ENCODE results near the gene EVPL.
"Not testable (repeated sequence)": the region's sequence is repeated elsewhere in the genome, so short reads cannot be mapped to it uniquely, and the experiment has no call there.

EVPL gene

DNA sequence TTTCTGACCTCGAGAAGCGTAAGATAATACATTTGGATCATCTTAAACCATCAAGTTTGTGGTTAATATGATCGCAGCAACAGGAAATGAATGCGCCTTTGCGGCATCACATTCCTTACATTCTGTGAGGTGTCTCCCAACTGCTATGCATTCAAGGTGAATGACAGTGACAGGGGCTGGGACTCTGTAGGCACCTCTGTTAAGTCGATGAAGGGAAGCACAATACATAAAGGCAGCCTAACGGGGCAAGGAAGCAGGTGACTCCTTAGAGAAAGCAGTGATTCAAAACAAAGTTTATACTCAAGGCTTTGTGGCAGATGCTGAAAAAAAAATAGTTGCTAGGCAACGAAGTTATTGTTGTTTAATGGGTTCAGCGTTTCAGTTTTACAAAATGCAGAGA is 21.6 kb upstream of the EVPL start:
- DNase-seq (ENCODE audit: low read depth in 2 of 2, low spot score in 1 of 2): no peak

GRCh38 chr17:76048025-76048605 is 21.0 kb upstream of the EVPL start:
- no peak for DNase-seq (ENCODE audit: low read depth in 2 of 2, low spot score in 1 of 2)

DNA sequence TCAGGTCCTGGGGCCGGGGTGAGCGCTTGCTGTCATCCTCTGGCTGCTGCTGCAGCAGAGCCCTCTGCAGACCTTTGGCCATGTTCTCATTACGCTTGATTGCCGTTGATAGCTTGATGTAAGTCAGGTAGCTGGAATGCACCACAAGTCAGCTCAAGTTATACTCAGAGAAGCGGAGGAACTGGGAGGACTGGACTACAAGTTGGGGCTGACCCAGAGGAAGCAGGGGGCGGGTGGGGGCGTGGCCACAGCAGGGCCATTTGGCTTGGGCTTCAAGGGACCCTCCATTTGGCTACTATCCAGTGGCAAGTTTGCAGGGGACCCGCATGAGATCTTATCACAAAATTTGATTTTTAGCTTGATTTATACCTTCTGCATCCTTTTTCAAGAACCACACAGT is 19.0 kb upstream of the EVPL start:
- DNase-seq (ENCODE audit: low read depth in 2 of 2, low spot score in 1 of 2): no peak

- DNase-seq (ENCODE audit: low read depth in 2 of 2, low spot score in 1 of 2): not testable (repeated sequence)
Measured at GRCh38 chr17:76044475-76045007, 17.4 kb upstream of the EVPL start.

GRCh38 chr17:76042868-76043267 is 15.8 kb upstream of the EVPL start:
- DNase-seq (ENCODE audit: low read depth in 2 of 2, low spot score in 1 of 2): not testable (repeated sequence)

GRCh38 chr17:76040376-76040775 is 13.3 kb upstream of the EVPL start:
- DNase-seq (ENCODE audit: low read depth in 2 of 2, low spot score in 1 of 2): no peak

DNA sequence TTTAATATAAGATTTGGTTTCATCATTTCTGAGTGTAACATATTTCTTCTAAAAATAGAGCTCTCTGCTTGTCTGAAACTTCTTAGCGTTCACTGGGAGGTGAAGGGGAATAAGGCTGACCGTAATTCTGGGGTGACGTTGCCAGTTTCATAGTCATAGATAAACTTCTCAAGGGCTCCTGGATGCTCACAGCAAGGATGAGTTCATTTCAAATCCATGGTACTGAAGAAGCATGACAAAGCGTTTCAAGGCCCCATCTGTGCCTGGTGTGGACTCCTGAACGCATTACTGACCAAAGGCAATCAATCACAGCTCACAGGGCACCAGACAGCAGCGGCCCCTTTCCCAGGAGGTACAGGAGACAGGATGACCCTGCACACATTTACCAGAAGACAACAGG is 12.0 kb upstream of the EVPL start:
- DNase-seq (ENCODE audit: low read depth in 2 of 2, low spot score in 1 of 2): no peak

DNA sequence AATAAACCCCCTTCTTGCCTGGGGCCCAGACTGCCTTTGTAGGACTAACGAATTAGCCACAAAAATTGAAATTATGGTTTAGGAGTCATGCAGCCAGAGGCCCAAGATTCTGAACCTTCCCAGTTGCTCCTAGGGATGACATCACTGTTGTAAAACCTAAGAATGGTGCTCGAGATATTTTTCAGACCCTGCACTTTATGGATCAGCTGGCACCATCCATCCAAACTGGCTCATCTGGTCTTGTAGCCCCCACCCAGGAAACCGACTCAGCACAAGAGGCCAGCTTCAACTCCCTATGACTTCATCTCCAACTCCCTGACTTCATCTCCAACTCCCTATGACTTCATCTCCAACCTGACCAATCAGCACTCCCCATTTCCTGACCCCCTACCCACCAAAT is 10.9 kb upstream of the EVPL start:
- DNase-seq (ENCODE audit: low read depth in 2 of 2, low spot score in 1 of 2): no peak

- no peak for DNase-seq (ENCODE audit: low read depth in 2 of 2, low spot score in 1 of 2)
Measured at GRCh38 chr17:76036497-76037261, 9.6 kb upstream of the EVPL start.

DNA sequence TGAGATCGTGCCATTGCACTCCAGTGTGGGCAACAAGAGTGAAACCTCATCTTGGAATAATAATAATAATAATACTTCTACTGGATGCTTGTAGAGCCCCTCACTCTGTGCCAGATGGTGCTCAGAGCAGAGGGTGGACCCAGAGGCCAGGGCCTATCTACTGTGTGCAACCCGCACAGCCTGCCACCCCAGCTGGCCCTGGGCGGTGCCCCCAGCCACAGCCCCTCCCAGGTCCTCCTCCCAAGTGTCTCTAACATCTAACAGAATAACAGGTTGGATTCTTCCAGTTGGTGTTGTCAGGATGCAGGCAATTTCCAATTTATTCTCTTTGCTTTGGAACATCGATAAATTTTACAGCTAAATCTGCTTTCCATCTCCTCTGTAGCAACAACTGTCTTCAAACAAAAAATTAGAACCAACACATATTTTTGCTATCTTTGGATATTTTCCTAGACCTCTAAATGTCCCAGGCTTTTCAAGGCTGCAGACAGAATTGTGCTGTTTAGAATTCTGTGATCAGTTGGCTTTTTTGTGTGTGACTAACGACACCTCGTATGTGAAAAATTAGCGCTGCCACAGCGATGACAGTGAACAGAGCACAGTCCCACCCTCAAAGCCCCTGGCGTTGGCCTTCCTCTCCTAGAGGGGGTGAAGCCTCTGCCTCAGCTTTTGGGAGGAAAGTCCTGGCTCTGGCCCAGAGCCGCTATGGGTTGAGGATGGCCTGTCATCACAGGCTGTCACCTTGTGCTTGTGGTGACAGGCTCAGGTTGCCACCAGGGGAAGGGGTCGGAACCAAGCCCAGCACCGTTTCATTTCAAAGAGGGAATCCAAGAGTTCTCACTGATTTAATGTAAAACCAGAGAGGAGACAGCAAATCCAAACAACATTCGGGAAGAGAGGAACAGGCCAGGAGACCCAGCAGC is 7.6 kb upstream of the EVPL start:
- DNase-seq (ENCODE audit: low read depth in 2 of 2, low spot score in 1 of 2): no peak

GRCh38 chr17:76033139-76033538 is 6.0 kb upstream of the EVPL start:
- DNase-seq (ENCODE audit: low read depth in 2 of 2, low spot score in 1 of 2): no peak

- no peak for DNase-seq (ENCODE audit: low read depth in 2 of 2, low spot score in 1 of 2)
Measured at GRCh38 chr17:76032780-76033108, 5.6 kb upstream of the EVPL start.

DNA sequence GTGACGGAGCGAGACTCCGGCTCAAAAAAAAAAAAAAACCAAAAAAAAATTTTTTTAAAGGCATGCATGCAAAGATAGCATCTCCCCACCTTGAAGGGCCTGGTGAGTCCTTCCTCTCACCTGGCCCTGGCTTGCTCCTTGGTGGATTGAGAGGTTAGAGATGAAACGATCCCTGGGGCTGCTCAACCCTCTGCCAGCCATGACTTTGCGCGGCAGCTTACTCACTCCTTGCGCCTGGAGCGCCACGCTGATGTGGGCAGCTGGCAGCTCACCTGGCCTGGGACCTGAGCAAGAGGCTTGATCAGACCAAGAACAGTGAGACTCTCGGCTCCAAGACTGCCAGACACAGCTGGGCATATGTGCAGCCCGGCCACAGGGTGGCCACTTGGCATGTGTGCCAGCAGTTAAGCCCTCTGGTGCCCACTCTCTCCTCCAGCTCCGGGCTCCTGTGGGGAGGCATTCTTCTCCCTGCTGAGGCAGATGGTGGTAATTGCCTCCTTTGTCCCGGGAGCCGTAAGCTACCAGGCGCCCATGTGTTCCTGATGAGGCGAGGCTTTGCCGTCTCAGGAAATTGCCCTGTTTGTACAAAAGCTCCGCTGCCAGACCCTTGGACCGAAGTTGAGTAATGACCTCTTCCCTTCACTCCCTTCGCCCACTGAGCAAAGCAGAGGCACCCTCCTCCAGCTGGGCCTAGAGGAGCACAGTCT is 5.1 kb upstream of the EVPL start:
- DNase-seq (ENCODE audit: low read depth in 2 of 2, low spot score in 1 of 2): no peak

DNA sequence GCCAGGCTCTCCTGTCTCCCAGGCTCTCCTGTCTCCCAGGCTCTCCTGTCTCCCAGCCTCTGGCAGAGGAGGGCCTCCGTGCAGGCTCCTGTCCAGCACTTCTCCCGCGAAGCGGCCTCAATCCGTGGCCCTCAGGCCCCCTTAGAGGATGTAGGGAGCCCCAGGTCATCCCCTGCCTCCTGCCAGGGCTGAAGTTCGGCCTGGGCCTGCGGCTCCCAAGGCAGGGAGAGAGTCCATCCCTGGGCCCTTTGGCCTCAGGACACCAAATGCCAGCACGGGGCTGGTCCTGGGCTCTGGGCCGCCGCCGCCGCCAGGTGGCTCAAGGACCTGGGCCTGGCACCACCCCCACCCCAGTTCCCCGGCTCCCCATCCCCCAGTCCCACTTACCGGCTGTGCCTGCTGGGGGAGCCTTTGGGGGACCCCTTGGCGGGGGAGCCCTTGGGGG is 370 bp downstream of the EVPL start:
- DNase-seq (ENCODE audit: low read depth in 2 of 2, low spot score in 1 of 2): no peak

DNA sequence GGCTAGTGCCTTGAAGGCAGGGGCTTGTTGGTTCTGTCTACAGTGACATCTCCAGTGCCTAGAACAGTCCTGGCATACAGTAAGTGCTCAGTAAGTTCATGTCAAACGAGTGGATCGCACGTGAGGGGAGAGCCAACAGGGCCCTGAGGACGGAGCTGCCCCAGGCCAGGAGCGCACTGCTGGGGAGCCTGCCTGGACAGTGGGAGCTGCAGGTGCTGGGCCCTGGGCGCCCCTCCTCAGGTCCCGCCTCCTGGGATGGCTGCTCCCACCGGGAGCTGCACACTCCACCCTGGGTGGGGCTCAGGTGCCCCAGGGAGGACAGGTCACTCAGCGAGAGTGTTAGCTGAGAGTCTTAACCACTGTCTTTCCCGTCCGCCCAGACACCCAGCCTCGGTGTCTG is 1.8 kb downstream of the EVPL start:
- no peak for DNase-seq (ENCODE audit: low read depth in 2 of 2, low spot score in 1 of 2)

- no peak for DNase-seq (ENCODE audit: low read depth in 2 of 2, low spot score in 1 of 2)
Measured at GRCh38 chr17:76024353-76024752, 2.8 kb downstream of the EVPL start.

DNA sequence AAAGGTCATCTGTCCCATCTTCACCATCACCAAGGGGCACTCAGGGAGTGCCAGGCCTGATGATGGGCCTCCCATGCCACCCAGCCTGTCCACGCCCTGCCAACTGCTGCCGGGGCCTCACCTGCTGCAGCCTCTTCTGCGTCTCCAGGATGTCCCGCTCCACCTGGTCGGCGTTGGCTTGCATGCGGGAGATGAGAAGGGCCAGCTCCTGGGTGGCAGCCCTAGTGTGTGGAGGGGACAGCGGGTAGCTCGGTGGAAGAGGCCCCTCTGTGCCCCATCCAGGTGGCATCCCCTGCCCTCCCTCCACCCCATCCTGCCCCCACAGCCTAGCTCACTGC is 3.2 kb downstream of the EVPL start:
- no peak for DNase-seq (ENCODE audit: low read depth in 2 of 2, low spot score in 1 of 2)

GRCh38 chr17:76022973-76023899 is 3.9 kb downstream of the EVPL start:
- DNase-seq (ENCODE audit: low read depth in 2 of 2, low spot score in 1 of 2): no peak

- DNase-seq (ENCODE audit: low read depth in 2 of 2, low spot score in 1 of 2): no peak
Measured at GRCh38 chr17:76022285-76022684, 4.8 kb downstream of the EVPL start.

GRCh38 chr17:76019833-76020467 is 7.2 kb downstream of the EVPL start:
- no peak for DNase-seq (ENCODE audit: low read depth in 2 of 2, low spot score in 1 of 2)

Data from stimulated activated CD8-positive, alpha-beta memory T cell treated with anti-CD3 and anti-CD28 coated beads, Interleukin-4, amount 100 ng/mL, for 1 hour (primary cell).